NB4 (cell line): ENCODE results near the gene BLCAP.
"Not testable (repeated sequence)": the region's sequence is repeated elsewhere in the genome, so short reads cannot be mapped to it uniquely, and the experiment has no call there.

Source experiments
- CTCF ChIP-seq: IDR thresholded peaks from one replicate; pipeline ENCODE4 v1.5.1; 2012; ENCODE audit warnings: low read depth, low read length
- POLR2A ChIP-seq: IDR thresholded peaks from 2 replicates; pipeline ENCODE4 v1.6.1; 2011; ENCODE audit warnings: mild to moderate bottlenecking; ENCODE audit not compliant: insufficient read length; ENCODE audit errors: extremely low read depth

GRCh38 chr20:37550101-37550920, 22.6 kb upstream of the BLCAP start:
- TF ChIP-seq CTCF, POLR2A: not testable (repeated sequence)
